Neural cell (in vitro differentiated cells): ENCODE results near the gene PCGF1. TPM values are rescaled to one million over a fixed set of nuclear protein-coding genes. Genes with fewer than 3 reads are reported as not detected.
A peak's percentile ranks its signal among the peaks of the same experiment; 100 is the strongest.

ENCODE experiments used
- H2AFZ ChIP-seq: fragments of 200-600, 300-800 bp; sonication (generic), shearing (Covaris generic); 2 replicates; pipeline ENCODE4 v1.6.0; 2014; ENCODE audit warnings: low read depth, mild to moderate bottlenecking, antibody characterized with exemption, low read length, moderate library complexity
- H3F3A ChIP-seq: fragments of 200-600 bp; shearing (Covaris generic); 2 replicates; pipeline ENCODE4 v1.6.1; 2016; ENCODE audit warnings: mild to moderate bottlenecking, moderate library complexity, mixed read lengths, antibody characterized with exemption, low read length; ENCODE audit not compliant: insufficient read depth, poor library complexity, severe bottlenecking
- H3K27ac ChIP-seq: fragments of 200-600, 300-800 bp; sonication (generic), shearing (Covaris generic); 2 replicates; pipeline ENCODE4 v1.5.1; 2014; ENCODE audit warnings: mild to moderate bottlenecking, low read length, moderate library complexity
- H3K27me3 ChIP-seq: fragments of 300-800, 200-600 bp; sonication (generic), shearing (Covaris generic); 2 replicates; pipeline ENCODE4 v1.6.0; 2014; ENCODE audit warnings: mild to moderate bottlenecking, low read depth, low read length, moderate library complexity; ENCODE audit not compliant: insufficient read depth
- H3K36me3 ChIP-seq: fragments of 300-800, 200-600 bp; sonication (generic), shearing (Covaris generic); 2 replicates; pipeline ENCODE4 v1.5.1; 2014; ENCODE audit warnings: mild to moderate bottlenecking, antibody characterized with exemption, low read length, moderate library complexity; ENCODE audit not compliant: insufficient read depth
- H3K4me2 ChIP-seq: fragments of 300-800, 200-600 bp; sonication (generic), shearing (Covaris generic); 2 replicates; pipeline ENCODE4 v1.6.0; 2014; ENCODE audit warnings: mild to moderate bottlenecking, low read length
- H3K4me3 ChIP-seq: fragments of 300-800, 200-600 bp; sonication (generic), shearing (Covaris generic); 2 replicates; pipeline ENCODE4 v1.5.1; 2014; ENCODE audit warnings: mild to moderate bottlenecking, low read length, moderate library complexity
- H3K79me2 ChIP-seq: fragments of 200-600 bp; shearing (Covaris generic); replicated peaks from 2 replicates; pipeline ENCODE4 v1.6.0; 2014; ENCODE audit warnings: mild to moderate bottlenecking, low read length, moderate library complexity; ENCODE audit not compliant: insufficient read depth
- H3K9ac ChIP-seq: fragments of 300-800, 200-600 bp; sonication (generic), shearing (Covaris generic); 2 replicates; pipeline ENCODE4 v1.6.1; 2016; ENCODE audit warnings: mild to moderate bottlenecking, low read length, mixed read lengths
- H3K9me2 ChIP-seq: fragments of 200-600 bp; shearing (Covaris generic); 2 replicates; pipeline ENCODE4 v1.6.1; 2016; ENCODE audit warnings: mild to moderate bottlenecking, low read length, mixed read lengths; ENCODE audit not compliant: insufficient read depth
- H3K9me3 ChIP-seq: fragments of 200-600, 300-800 bp; sonication (generic), shearing (Covaris generic); 2 replicates; pipeline ENCODE4 v1.6.1; 2016; ENCODE audit warnings: mild to moderate bottlenecking, mixed run types, low read length, moderate library complexity, mixed read lengths
- H4K20me1 ChIP-seq: fragments of 200-600 bp; shearing (Covaris generic); 2 replicates; pipeline ENCODE4 v1.6.1; 2016; ENCODE audit warnings: mild to moderate bottlenecking, mixed run types; ENCODE audit not compliant: insufficient read depth
- CTCF ChIP-seq: fragments of 450-650 bp; IDR thresholded peaks from 2 replicates; pipeline ENCODE4 v1.5.1; 2014; ENCODE audit warnings: antibody characterized with exemption, mild to moderate bottlenecking, moderate library complexity; ENCODE audit not compliant: poor library complexity, severe bottlenecking
- EP300 ChIP-seq: fragments of 450-650 bp; conservative IDR thresholded peaks from 2 replicates; pipeline ENCODE4 v1.6.1; 2014; ENCODE audit warnings: antibody characterized with exemption, mild to moderate bottlenecking, moderate library complexity; ENCODE audit not compliant: poor library complexity, severe bottlenecking
- EZH2 ChIP-seq: fragments of 200-600, 300-800 bp; shearing (Covaris generic), sonication (generic); IDR thresholded peaks from 2 replicates; pipeline ENCODE4 v1.6.1; 2014; ENCODE audit warnings: antibody characterized with exemption, low read length, borderline replicate concordance, mild to moderate bottlenecking; ENCODE audit not compliant: insufficient read depth, poor library complexity, severe bottlenecking
- MXI1 ChIP-seq: fragments of 450-650 bp; conservative IDR thresholded peaks from 2 replicates; pipeline ENCODE4 v1.6.1; 2014; ENCODE audit warnings: antibody characterized with exemption, mild to moderate bottlenecking; ENCODE audit not compliant: poor library complexity, severe bottlenecking
- POLR2AphosphoS5 ChIP-seq: IDR thresholded peaks from 2 replicates; pipeline ENCODE4 v1.6.1; 2012
- RAD21 ChIP-seq: fragments of 450-650 bp; conservative IDR thresholded peaks from 2 replicates; pipeline ENCODE4 v1.6.1; 2014; ENCODE audit warnings: antibody characterized with exemption, mild to moderate bottlenecking, moderate library complexity
- SMC3 ChIP-seq: fragments of 450-650 bp; conservative IDR thresholded peaks from 2 replicates; pipeline ENCODE4 v1.6.1; 2014; ENCODE audit warnings: antibody characterized with exemption, mild to moderate bottlenecking, moderate library complexity; ENCODE audit not compliant: poor library complexity
- TAF1 ChIP-seq: IDR thresholded peaks from 2 replicates; pipeline ENCODE4 v1.6.1; 2012; ENCODE audit warnings: low read depth
- polyA plus RNA-seq: library from polyadenylated mRNA; depleted of rRNA; stranded (reverse); fragments of >200 nt; gene quantifications from 2 replicates; pipeline ENCODE4 v1.2.3, GENCODE V29; 2014
- TF ChIP-seq, protein P1 (sequence below): IDR thresholded peaks from 2 replicates; pipeline ENCODE4 v1.6.1; 2012; ENCODE audit warnings: borderline replicate concordance

PCGF1 gene
- polyA plus RNA-seq, 1 donor from 2014 or later, result 30.2 TPM

- Histone ChIP-seq H4K20me1 (no peaks in the 10 kb centered on the region), H3K9me2 (no peaks in the 10 kb centered on the region), H3K4me2 (no peak overlapping the region), H3F3A (no peaks in the 10 kb centered on the region), H3K9ac (no peak overlapping the region), H3K27ac (no peak overlapping the region), H3K27me3 (peaks cover 99% of the 10 kb centered on the region), H3K36me3 (no peaks in the 10 kb centered on the region), H3K4me3 (peak overlapping the region; percentile 53), H3K9me3 (no peaks in the 10 kb centered on the region), H3K79me2 (no peaks in the 10 kb centered on the region), H2AFZ (no peak overlapping the region)
- no peak for TF ChIP-seq MXI1
- TF ChIP-seq RAD21, result no peak
- TF ChIP-seq EP300, result no peak
- TF ChIP-seq, protein P1, sequence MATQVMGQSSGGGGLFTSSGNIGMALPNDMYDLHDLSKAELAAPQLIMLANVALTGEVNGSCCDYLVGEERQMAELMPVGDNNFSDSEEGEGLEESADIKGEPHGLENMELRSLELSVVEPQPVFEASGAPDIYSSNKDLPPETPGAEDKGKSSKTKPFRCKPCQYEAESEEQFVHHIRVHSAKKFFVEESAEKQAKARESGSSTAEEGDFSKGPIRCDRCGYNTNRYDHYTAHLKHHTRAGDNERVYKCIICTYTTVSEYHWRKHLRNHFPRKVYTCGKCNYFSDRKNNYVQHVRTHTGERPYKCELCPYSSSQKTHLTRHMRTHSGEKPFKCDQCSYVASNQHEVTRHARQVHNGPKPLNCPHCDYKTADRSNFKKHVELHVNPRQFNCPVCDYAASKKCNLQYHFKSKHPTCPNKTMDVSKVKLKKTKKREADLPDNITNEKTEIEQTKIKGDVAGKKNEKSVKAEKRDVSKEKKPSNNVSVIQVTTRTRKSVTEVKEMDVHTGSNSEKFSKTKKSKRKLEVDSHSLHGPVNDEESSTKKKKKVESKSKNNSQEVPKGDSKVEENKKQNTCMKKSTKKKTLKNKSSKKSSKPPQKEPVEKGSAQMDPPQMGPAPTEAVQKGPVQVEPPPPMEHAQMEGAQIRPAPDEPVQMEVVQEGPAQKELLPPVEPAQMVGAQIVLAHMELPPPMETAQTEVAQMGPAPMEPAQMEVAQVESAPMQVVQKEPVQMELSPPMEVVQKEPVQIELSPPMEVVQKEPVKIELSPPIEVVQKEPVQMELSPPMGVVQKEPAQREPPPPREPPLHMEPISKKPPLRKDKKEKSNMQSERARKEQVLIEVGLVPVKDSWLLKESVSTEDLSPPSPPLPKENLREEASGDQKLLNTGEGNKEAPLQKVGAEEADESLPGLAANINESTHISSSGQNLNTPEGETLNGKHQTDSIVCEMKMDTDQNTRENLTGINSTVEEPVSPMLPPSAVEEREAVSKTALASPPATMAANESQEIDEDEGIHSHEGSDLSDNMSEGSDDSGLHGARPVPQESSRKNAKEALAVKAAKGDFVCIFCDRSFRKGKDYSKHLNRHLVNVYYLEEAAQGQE, result no peak
- TF ChIP-seq POLR2AphosphoS5, result no peak
- TF ChIP-seq SMC3, result no peak
- no peak for TF ChIP-seq EZH2
- no peak for TF ChIP-seq TAF1
- TF ChIP-seq CTCF, result no peak
Measured at GRCh38 chr2:74515981-74516633, 8.6 kb upstream of the PCGF1 start.

GRCh38 chr2:74515271-74515980 lies 7.9 kb upstream of the PCGF1 start:
- Histone ChIP-seq H3K4me3 (no peak overlapping the region), H3K9me2 (no peaks in the 10 kb centered on the region), H3K36me3 (no peaks in the 10 kb centered on the region), H3K9me3 (no peaks in the 10 kb centered on the region), H4K20me1 (no peaks in the 10 kb centered on the region), H2AFZ (no peak overlapping the region), H3K27me3 (peaks cover 99% of the 10 kb centered on the region), H3K27ac (no peak overlapping the region), H3F3A (no peaks in the 10 kb centered on the region), H3K9ac (no peak overlapping the region), H3K4me2 (no peak overlapping the region), H3K79me2 (no peaks in the 10 kb centered on the region)
- TF ChIP-seq POLR2AphosphoS5 (no peak), TAF1 (no peak), CTCF (no peak), SMC3 (no peak), EZH2 (peak; percentile 96), RAD21 (no peak)
